HepG2 (cell line): Measurements from ENCODE around the gene SEPTIN10. TPM values are rescaled to one million over a fixed set of nuclear protein-coding genes. Genes with fewer than 3 reads are reported as not detected.

Experiments
- CBX5 ChIP-seq: sonication (generic); formaldehyde crosslinking; IDR thresholded peaks from 2 replicates; pipeline ENCODE4 v1.4.0; 2020; ENCODE audit warnings: missing genetic modification reagents, borderline replicate concordance
- CEBPB ChIP-seq: IDR thresholded peaks from 2 replicates; pipeline ENCODE4 v1.6.1; 2011; ENCODE audit warnings: low read depth, low read length, improper control_type of control experiment, borderline replicate concordance
- FOXP4 ChIP-seq: sonication (generic); formaldehyde crosslinking; IDR thresholded peaks from 2 replicates; pipeline ENCODE4 v1.4.0; 2020; ENCODE audit warnings: missing genetic modification reagents
- MAZ ChIP-seq, 2 experiments: sonication (generic) in 1 of 2; formaldehyde crosslinking in 1 of 2; IDR thresholded peaks; 2 replicates each; pipeline versions ENCODE4 v1.5.0 to v1.6.1; 2012 to 2020; ENCODE audit warnings: low read depth in 2 of 2, mild to moderate bottlenecking in 2 of 2, borderline replicate concordance in 1 of 2, improper control_type of control experiment in 1 of 2, low read length in 1 of 2, missing genetic modification reagents in 1 of 2, moderate library complexity in 1 of 2
- PRPF4 ChIP-seq: fragments of 200-400 bp; formaldehyde crosslinking; IDR thresholded peaks from 2 replicates; pipeline ENCODE4 v1.6.1; 2016; ENCODE audit warnings: low read length, low read depth; ENCODE audit not compliant: poor library complexity, severe bottlenecking
- ZHX1 ChIP-seq: sonication (generic); formaldehyde crosslinking; IDR thresholded peaks from 2 replicates; pipeline ENCODE4 v1.8.1; 2022; ENCODE audit warnings: low read depth, mild to moderate bottlenecking, missing genetic modification reagents
- ZMYM4 ChIP-seq: sonication (generic); formaldehyde crosslinking; IDR thresholded peaks from 2 replicates; pipeline ENCODE4 v1.8.1; 2023; ENCODE audit warnings: mild to moderate bottlenecking, missing genetic modification reagents
- ZNF264 ChIP-seq: sonication (generic); formaldehyde crosslinking; IDR thresholded peaks from 2 replicates; pipeline ENCODE4 v1.4.0; 2020; ENCODE audit warnings: missing genetic modification reagents
- ZNF276 ChIP-seq: sonication (generic); formaldehyde crosslinking; IDR thresholded peaks from 2 replicates; pipeline ENCODE4 v1.4.0; 2020; ENCODE audit warnings: mild to moderate bottlenecking, low read depth, missing genetic modification reagents
- ZNF296 ChIP-seq: sonication (generic); formaldehyde crosslinking; conservative IDR thresholded peaks from 2 replicates; pipeline ENCODE4 v1.5.0; 2020; ENCODE audit warnings: mild to moderate bottlenecking, missing genetic modification reagents
- ZNF737 ChIP-seq: sonication (generic); formaldehyde crosslinking; IDR thresholded peaks from 2 replicates; pipeline ENCODE4 v1.5.0; 2020; ENCODE audit warnings: missing genetic modification reagents, mild to moderate bottlenecking, borderline replicate concordance
- ZNF83 ChIP-seq: sonication (generic); formaldehyde crosslinking; IDR thresholded peaks from 2 replicates; pipeline ENCODE4 v1.4.0; 2020; ENCODE audit warnings: missing genetic modification reagents, mild to moderate bottlenecking, borderline replicate concordance
- ZNF850 ChIP-seq: sonication (generic); formaldehyde crosslinking; conservative IDR thresholded peaks from 2 replicates; pipeline ENCODE4 v1.9.0; 2021; ENCODE audit warnings: mild to moderate bottlenecking, missing genetic modification reagents
- polyA plus RNA-seq, 8 experiments: library from polyadenylated mRNA; depleted of rRNA in 3 of 8; stranded (reverse) in 7 of 8; unstranded in 1 of 8; fragments of >200 nt; fragmentation: Illumina TruSeq in 4 of 8; extraction: Trizol in 4 of 8; gene quantifications; 2 replicates each; pipeline versions ENCODE4 v1.2.1 to v1.2.3, GENCODE V29; 2011 to 2016; ENCODE audit warnings: low read depth in 4 of 8, missing spikeins in 1 of 8, mixed read lengths in 1 of 8; ENCODE audit not compliant: insufficient read depth in 1 of 8
- total RNA-seq, 5 experiments: library from RNA; depleted of rRNA; stranded (reverse); fragments of >200 nt; fragmentation: Illumina TruSeq; extraction: Trizol; gene quantifications; 2 replicates each; pipeline ENCODE4 v1.2.3, GENCODE V29; 2016; ENCODE audit warnings: low read depth in 1 of 5
- TF ChIP-seq, protein P1 (sequence below): sonication (generic); formaldehyde crosslinking; IDR thresholded peaks from 2 replicates; pipeline ENCODE4 v1.5.0; 2020; ENCODE audit warnings: missing genetic modification reagents, mild to moderate bottlenecking, borderline replicate concordance
- TF ChIP-seq, protein P2 (sequence below): sonication (generic); formaldehyde crosslinking; IDR thresholded peaks from 2 replicates; pipeline ENCODE4 v1.9.0; 2021; ENCODE audit warnings: missing genetic modification reagents, borderline replicate concordance

SEPTIN10 gene
- total and polyA plus RNA-seq, 2 of the 13 experiments (the other 11 are each of a cell fraction or from before 2014, with no cell fraction given), result 45.8 to 67.5 TPM

DNA sequence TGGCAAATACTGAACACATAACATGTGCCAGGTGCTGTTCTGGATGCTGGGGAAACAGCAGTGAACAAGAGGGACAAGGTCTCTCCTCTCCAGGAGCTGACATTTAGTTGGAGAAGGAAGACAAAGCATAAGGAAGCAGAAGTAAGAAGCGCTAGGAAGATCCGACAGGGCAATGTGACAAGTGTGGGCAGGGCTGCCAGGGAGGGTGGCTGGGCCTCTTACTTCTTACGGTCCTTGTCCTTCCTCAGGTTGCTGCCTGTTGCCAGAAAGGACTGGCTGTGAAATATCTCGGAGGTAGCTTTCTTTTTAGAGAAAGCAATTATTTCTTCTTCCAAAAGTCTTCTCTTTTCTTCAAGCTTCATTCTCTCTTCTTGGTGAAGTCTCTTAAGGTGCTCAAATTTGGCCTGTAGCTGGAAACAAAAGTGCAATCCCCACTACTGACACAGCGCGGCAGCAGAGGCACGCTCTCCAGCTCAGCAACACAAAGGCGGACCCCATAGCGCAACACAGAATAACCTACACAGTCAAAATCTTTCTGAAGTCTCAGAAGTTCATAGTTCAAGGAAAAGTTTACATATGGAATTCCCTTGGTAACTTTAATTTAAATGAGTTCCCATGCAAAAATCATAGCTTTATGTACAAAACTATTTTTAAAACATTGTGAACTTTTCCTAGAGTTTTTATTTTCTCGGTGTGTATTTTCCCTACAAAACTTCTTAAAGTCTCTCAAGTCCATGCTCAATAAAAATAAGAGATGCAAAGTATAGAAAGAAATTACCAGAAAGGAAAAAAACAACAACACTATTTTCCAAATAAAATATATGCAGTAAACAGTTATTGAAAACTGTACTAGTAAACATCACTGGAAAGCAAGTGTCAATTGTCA is 67.7 kb downstream of the SEPTIN10 start (continued):
- no peak for TF ChIP-seq MAZ (IDR thresholded peaks at IDR 0.05; ENCODE audit: borderline replicate concordance, low read depth, low read length)
- TF ChIP-seq MAZ (CRISPR knock-in tag; IDR thresholded peaks at IDR 0.05; ENCODE audit: low read depth), result 0 out of 2 replicates have a peak, but pooled peaks have one; percentile 4
- TF ChIP-seq PRPF4, result no peak
- TF ChIP-seq, protein P1, sequence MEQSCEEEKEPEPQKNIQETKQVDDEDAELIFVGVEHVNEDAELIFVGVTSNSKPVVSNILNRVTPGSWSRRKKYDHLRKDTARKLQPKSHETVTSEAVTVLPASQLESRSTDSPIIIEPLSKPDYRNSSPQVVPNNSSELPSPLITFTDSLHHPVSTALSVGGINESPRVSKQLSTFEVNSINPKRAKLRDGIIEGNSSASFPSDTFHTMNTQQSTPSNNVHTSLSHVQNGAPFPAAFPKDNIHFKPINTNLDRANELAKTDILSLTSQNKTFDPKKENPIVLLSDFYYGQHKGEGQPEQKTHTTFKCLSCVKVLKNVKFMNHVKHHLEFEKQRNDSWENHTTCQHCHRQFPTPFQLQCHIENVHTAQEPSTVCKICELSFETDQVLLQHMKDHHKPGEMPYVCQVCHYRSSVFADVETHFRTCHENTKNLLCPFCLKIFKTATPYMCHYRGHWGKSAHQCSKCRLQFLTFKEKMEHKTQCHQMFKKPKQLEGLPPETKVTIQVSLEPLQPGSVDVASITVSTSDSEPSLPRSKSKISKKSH (CRISPR knock-in tag), result no peak
- TF ChIP-seq ZNF850 (CRISPR knock-in tag), result no peak
- TF ChIP-seq, protein P2, sequence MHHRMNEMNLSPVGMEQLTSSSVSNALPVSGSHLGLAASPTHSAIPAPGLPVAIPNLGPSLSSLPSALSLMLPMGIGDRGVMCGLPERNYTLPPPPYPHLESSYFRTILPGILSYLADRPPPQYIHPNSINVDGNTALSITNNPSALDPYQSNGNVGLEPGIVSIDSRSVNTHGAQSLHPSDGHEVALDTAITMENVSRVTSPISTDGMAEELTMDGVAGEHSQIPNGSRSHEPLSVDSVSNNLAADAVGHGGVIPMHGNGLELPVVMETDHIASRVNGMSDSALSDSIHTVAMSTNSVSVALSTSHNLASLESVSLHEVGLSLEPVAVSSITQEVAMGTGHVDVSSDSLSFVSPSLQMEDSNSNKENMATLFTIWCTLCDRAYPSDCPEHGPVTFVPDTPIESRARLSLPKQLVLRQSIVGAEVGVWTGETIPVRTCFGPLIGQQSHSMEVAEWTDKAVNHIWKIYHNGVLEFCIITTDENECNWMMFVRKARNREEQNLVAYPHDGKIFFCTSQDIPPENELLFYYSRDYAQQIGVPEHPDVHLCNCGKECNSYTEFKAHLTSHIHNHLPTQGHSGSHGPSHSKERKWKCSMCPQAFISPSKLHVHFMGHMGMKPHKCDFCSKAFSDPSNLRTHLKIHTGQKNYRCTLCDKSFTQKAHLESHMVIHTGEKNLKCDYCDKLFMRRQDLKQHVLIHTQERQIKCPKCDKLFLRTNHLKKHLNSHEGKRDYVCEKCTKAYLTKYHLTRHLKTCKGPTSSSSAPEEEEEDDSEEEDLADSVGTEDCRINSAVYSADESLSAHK (CRISPR knock-in tag), result no peak
- TF ChIP-seq ZNF83 (CRISPR knock-in tag), result no peak
- no peak for TF ChIP-seq ZNF296
- 0 out of 2 replicates have a peak, but pooled peaks have one; percentile 44 for TF ChIP-seq ZMYM4 (CRISPR knock-in tag)
- no peak for TF ChIP-seq ZNF737 (CRISPR knock-in tag)
- no peak for TF ChIP-seq ZHX1 (CRISPR knock-in tag)
- no peak for TF ChIP-seq CEBPB
- TF ChIP-seq ZNF264 (CRISPR knock-in tag), result 0 out of 2 replicates have a peak, but pooled peaks have one; percentile 24
- TF ChIP-seq FOXP4 (CRISPR knock-in tag), result peak; percentile 43; the same call in 1 of the 2 replicates
- peak; percentile 60; the same call in 1 of the 2 replicates for TF ChIP-seq CBX5 (CRISPR knock-in tag)
- TF ChIP-seq ZNF276, result no peak
